ENCODE measurements around the gene TLL1. TPM values are rescaled to one million over a fixed set of nuclear protein-coding genes. Genes with fewer than 3 reads are reported as not detected.

The TLL1 gene
- total RNA-seq, 1 experiment from 2014 or later: 1.4 TPM

DNA sequence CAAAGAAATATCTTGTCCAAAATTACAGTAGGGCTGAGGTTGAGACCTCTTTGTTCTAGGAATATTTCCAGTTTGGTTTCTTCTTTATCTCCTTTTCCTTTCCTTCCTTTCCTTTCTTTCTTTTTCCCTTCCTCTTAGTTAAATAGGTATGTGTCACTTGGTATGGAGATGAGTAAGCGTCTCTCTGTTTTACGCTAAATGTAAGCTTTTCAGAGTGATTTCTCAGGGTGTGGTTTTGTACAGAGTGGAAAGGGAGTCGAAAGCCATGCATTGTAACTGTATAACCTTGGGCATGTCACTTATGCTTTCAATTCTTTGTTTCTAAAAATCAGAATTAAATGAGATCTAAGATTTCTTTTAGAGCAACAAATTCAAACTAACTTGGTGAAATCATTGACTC lies 54.8 kb downstream of the TLL1 start:
- H3K9me3 Mint-ChIP-seq (ENCODE audit: unreplicated experiment): no peaks in the 10 kb centered on the region
- BruUV-seq (replicated peaks): no TSS peak
- H3K4me1 Mint-ChIP-seq (ENCODE audit: insufficient read depth, unreplicated experiment): no peaks in the 10 kb centered on the region
- POLR2A ChIA-PET: interaction anchor here (0.7 to 1.3 kb wide), 2 partner anchors 51 to 62 kb away, joined by 3 read pairs; no protein-coding TSS in a partner anchor
- no peak overlapping the region for H3K27ac Mint-ChIP-seq (ENCODE audit: low read depth, unreplicated experiment)
- TF ChIP-seq, protein P1, sequence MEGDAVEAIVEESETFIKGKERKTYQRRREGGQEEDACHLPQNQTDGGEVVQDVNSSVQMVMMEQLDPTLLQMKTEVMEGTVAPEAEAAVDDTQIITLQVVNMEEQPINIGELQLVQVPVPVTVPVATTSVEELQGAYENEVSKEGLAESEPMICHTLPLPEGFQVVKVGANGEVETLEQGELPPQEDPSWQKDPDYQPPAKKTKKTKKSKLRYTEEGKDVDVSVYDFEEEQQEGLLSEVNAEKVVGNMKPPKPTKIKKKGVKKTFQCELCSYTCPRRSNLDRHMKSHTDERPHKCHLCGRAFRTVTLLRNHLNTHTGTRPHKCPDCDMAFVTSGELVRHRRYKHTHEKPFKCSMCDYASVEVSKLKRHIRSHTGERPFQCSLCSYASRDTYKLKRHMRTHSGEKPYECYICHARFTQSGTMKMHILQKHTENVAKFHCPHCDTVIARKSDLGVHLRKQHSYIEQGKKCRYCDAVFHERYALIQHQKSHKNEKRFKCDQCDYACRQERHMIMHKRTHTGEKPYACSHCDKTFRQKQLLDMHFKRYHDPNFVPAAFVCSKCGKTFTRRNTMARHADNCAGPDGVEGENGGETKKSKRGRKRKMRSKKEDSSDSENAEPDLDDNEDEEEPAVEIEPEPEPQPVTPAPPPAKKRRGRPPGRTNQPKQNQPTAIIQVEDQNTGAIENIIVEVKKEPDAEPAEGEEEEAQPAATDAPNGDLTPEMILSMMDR (IDR thresholded peaks at IDR 0.05; ENCODE audit: unreplicated experiment): no peak
- H3K4me3 Mint-ChIP-seq (ENCODE audit: unreplicated experiment): no peak overlapping the region
- CTCF ChIA-PET: no interaction called here
- intact Hi-C loops (cut with micrococcal nuclease): no loop called here
- DNase-seq (ENCODE audit: unreplicated experiment): no peak
- H3K36me3 Mint-ChIP-seq (ENCODE audit: insufficient read depth, unreplicated experiment): no peaks in the 10 kb centered on the region
- no peaks in the 10 kb centered on the region for H3K27me3 Mint-ChIP-seq (ENCODE audit: insufficient read depth, unreplicated experiment)

DNA sequence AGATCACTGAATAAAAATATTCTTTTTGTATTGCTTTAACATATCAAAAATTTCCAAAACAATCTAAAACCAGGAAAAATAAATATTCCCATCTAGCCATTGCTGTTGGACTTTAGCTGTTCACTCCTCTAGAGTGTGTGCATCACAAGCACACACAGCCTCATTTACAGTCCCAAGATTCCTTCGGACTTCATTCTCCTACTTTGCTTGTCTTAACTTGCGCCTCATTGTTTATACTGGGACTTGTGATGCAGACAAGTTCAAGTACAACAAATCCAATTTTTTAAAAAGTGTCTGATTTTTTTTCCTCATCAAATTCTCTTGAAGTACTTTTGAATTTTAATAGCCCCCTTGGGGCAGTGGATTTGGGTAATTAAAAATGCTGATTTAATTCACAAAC lies 55.6 kb downstream of the TLL1 start:
- Mint-ChIP-seq H3K9me3 (ENCODE audit: unreplicated experiment) (no peaks in the 10 kb centered on the region), H3K36me3 (ENCODE audit: insufficient read depth, unreplicated experiment) (no peaks in the 10 kb centered on the region), H3K4me1 (ENCODE audit: insufficient read depth, unreplicated experiment) (no peaks in the 10 kb centered on the region), H3K27me3 (ENCODE audit: insufficient read depth, unreplicated experiment) (no peaks in the 10 kb centered on the region), H3K4me3 (ENCODE audit: unreplicated experiment) (no peak overlapping the region), H3K27ac (ENCODE audit: low read depth, unreplicated experiment) (no peak overlapping the region)
- ChIA-PET POLR2A (no interaction called here), CTCF (no interaction called here)
- BruUV-seq (replicated peaks): no TSS peak
- DNase-seq (ENCODE audit: unreplicated experiment): no peak
- intact Hi-C loops (cut with micrococcal nuclease): no loop called here
- TF ChIP-seq, protein P1 (IDR thresholded peaks at IDR 0.05; ENCODE audit: unreplicated experiment): no peak

DNA sequence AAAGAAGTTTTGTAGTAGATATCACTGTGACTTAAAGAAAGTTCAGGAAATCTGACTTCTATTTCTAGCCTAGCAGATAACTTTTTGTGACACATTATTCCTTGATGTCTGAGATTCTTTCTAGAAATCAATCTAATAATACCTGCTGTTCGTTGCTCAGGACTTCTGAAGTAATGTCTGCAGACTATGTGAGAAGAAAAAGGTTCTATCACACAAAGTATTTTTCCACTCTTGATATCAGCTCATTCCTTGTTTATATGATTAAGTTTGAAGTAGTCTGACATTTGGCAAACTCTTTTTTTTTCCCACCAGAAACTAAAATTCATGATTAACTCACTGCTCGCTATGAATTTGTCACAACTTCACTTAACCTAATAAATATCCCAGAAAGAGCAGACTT lies 56.6 kb downstream of the TLL1 start:
- intact Hi-C loops (cut with micrococcal nuclease): no loop called here
- Mint-ChIP-seq H3K4me1 (ENCODE audit: insufficient read depth, unreplicated experiment) (no peaks in the 10 kb centered on the region), H3K27ac (ENCODE audit: low read depth, unreplicated experiment) (no peak overlapping the region), H3K36me3 (ENCODE audit: insufficient read depth, unreplicated experiment) (no peaks in the 10 kb centered on the region), H3K27me3 (ENCODE audit: insufficient read depth, unreplicated experiment) (no peaks in the 10 kb centered on the region), H3K4me3 (ENCODE audit: unreplicated experiment) (no peak overlapping the region), H3K9me3 (ENCODE audit: unreplicated experiment) (no peaks in the 10 kb centered on the region)
- BruUV-seq (replicated peaks): no TSS peak
- no peak for DNase-seq (ENCODE audit: unreplicated experiment)
- ChIA-PET POLR2A (interaction anchor here (0.8 to 1.0 kb wide), 2 partner anchors 9 to 41 kb away, joined by 3 to 4 read pairs; no protein-coding TSS in a partner anchor), CTCF (interaction anchor here (0.6 kb wide), 1 partner anchor 467 kb away, joined by 6 read pairs; no protein-coding TSS in a partner anchor)
- TF ChIP-seq, protein P1 (IDR thresholded peaks at IDR 0.05; ENCODE audit: unreplicated experiment): no peak

DNA sequence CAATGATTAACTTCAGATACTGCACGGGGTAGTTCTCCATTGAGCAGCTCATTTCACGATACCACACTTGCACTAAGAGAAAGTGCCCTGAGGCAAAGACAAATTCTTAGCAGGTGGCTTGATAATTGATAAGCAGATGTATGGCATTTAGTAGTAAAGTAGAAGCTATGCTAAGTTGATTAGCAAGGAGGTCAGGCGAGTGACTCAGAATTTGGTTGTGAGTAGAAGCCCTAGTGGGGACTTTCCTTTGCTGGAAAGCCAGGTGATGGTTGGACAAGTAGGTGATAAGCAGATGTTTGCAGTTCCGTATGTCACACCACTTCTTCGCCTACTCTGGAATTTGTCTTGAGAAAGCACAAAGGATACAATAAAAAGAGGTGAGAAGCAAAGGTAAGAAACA lies 58.7 kb downstream of the TLL1 start:
- Mint-ChIP-seq H3K27ac (ENCODE audit: low read depth, unreplicated experiment) (no peak overlapping the region), H3K36me3 (ENCODE audit: insufficient read depth, unreplicated experiment) (no peaks in the 10 kb centered on the region), H3K9me3 (ENCODE audit: unreplicated experiment) (no peaks in the 10 kb centered on the region), H3K27me3 (ENCODE audit: insufficient read depth, unreplicated experiment) (no peaks in the 10 kb centered on the region), H3K4me1 (ENCODE audit: insufficient read depth, unreplicated experiment) (no peaks in the 10 kb centered on the region), H3K4me3 (ENCODE audit: unreplicated experiment) (no peak overlapping the region)
- DNase-seq (ENCODE audit: unreplicated experiment): no peak
- no TSS peak for BruUV-seq (replicated peaks)
- TF ChIP-seq, protein P1 (IDR thresholded peaks at IDR 0.05; ENCODE audit: unreplicated experiment): no peak
- ChIA-PET CTCF (interaction anchor here (0.7 kb wide), 1 partner anchor 872 kb away, joined by 4 read pairs; no protein-coding TSS in a partner anchor), POLR2A (interaction anchor here (0.5 to 0.7 kb wide), 2 partner anchors 11 to 33 kb away, joined by 3 read pairs; no protein-coding TSS in a partner anchor)
- intact Hi-C loops (cut with micrococcal nuclease): no loop called here
